ENCODE results near the gene KRTAP10-5.
"Not testable (repeated sequence)": the region's sequence is repeated elsewhere in the genome, so short reads cannot be mapped to it uniquely, and the experiment has no call there.

Gene KRTAP10-5

GRCh38 chr21:44580231-44580821 is at the start of gene KRTAP10-5:
KRTAP10-5 (minus strand) TSS chr21:44580604; CDS start chr21:44580578, 26 bp downstream.
- DNase-seq: not testable (repeated sequence)

GRCh38 chr21:44628707-44629391 is 48.4 kb upstream of the KRTAP10-5 start:
- no peak for DNase-seq

- DNase-seq: not testable (repeated sequence)
Observed at GRCh38 chr21:44627831-44628233, 47.4 kb upstream of the KRTAP10-5 start.

- not testable (repeated sequence) for DNase-seq
Observed at GRCh38 chr21:44627181-44627822, 46.9 kb upstream of the KRTAP10-5 start.

- no peak for DNase-seq
Observed at GRCh38 chr21:44626673-44627143, 46.3 kb upstream of the KRTAP10-5 start, which contains the start of gene KRTAP10-9. KRTAP10-9 (plus strand) TSS chr21:44627093; CDS start chr21:44627172, 79 bp downstream.

- DNase-seq: peak; percentile 18 to 42
Observed at GRCh38 chr21:44626262-44626661, 45.9 kb upstream of the KRTAP10-5 start.

GRCh38 chr21:44625756-44626155 is 45.4 kb upstream of the KRTAP10-5 start:
- no peak for DNase-seq

GRCh38 chr21:44623575-44623974 is 43.2 kb upstream of the KRTAP10-5 start:
- no peak for DNase-seq

GRCh38 chr21:44619886-44620285 is 39.5 kb upstream of the KRTAP10-5 start:
- no peak for DNase-seq

GRCh38 chr21:44618909-44619308 is 38.5 kb upstream of the KRTAP10-5 start:
- peak; percentile 59 to 75 for DNase-seq

GRCh38 chr21:44618504-44618903 is 38.1 kb upstream of the KRTAP10-5 start:
- DNase-seq: peak in 1 of 2 donors; percentile 9

- DNase-seq: no peak
Observed at GRCh38 chr21:44617071-44617501, 36.7 kb upstream of the KRTAP10-5 start.

GRCh38 chr21:44616591-44616926 is 36.2 kb upstream of the KRTAP10-5 start:
- DNase-seq: no peak

- no peak for DNase-seq
Observed at GRCh38 chr21:44615911-44616590, 35.6 kb upstream of the KRTAP10-5 start.

GRCh38 chr21:44615466-44615865 is 35.1 kb upstream of the KRTAP10-5 start:
- DNase-seq: no peak

- DNase-seq: no peak
Observed at GRCh38 chr21:44614961-44615391, 34.6 kb upstream of the KRTAP10-5 start.

- DNase-seq: no peak
Observed at GRCh38 chr21:44614161-44614631, 33.8 kb upstream of the KRTAP10-5 start.

GRCh38 chr21:44613386-44614155 is 33.2 kb upstream of the KRTAP10-5 start:
- no peak for DNase-seq

- DNase-seq: no peak
Observed at GRCh38 chr21:44612669-44613229, 32.3 kb upstream of the KRTAP10-5 start.

GRCh38 chr21:44612029-44612486 is 31.7 kb upstream of the KRTAP10-5 start, which contains the start of gene KRTAP10-8:
KRTAP10-8 (plus strand) TSS chr21:44612079; CDS start chr21:44612101, 22 bp downstream.
- no peak for DNase-seq

- DNase-seq: no peak
Observed at GRCh38 chr21:44611551-44611950, 31.1 kb upstream of the KRTAP10-5 start.

Data from CD4-positive, alpha-beta T cell treated with Interferon alpha-2 for 1 hour (primary cell).